GM19372 (cell line): ENCODE data around the gene DHRSX.
"Not testable (repeated sequence)": the region's sequence is repeated elsewhere in the genome, so short reads cannot be mapped to it uniquely, and the experiment has no call there.

Experiments used
- ATAC-seq: cut with Tn5 transposase; IDR thresholded peaks from one replicate; pipeline ENCODE4 v1.9.1; 2021; ENCODE audit warnings: mild to moderate bottlenecking, low read depth, moderate library complexity; ENCODE audit not compliant: unreplicated experiment

Gene DHRSX

GRCh38 chrX:2478546-2479419 is 22.0 kb downstream of the DHRSX start:
- no peak for ATAC-seq

- not testable (repeated sequence) for ATAC-seq
Measured at GRCh38 chrX:2477313-2477712, 23.5 kb downstream of the DHRSX start.

GRCh38 chrX:2474963-2475726 is 25.6 kb downstream of the DHRSX start:
- ATAC-seq, result no peak

DNA sequence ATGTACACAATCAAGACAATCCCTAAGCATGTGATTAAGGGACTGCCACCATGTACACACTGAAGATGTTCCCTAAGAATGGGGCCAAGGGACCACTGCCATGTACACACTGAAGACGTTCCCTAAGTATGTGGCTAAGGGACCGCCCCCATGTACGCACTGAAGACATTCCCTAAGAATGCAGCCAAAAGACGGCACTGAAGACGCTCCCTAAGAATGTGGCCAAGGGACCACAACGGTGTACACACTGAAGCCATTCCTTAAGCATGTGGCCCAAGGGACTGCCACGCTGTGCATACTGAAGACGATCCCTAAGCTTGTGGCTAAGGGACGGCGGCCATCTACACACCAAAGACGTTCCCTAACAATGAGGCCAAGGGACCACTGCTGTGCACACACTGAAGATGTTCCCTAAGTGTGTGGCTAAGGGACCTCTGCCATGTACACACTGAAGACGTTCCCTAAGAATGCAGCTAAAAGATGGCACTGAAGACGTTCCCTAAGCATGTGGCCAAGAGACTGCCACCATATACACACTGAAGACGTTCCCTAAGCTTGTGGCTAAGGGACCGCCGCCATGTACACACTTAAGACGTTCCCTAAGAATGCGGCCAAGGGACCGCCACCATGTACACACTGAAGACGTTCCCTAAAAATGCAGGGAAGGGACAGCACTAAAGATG is 26.4 kb downstream of the DHRSX start:
- no peak for ATAC-seq

- ATAC-seq, result not testable (repeated sequence)
Measured at GRCh38 chrX:2473064-2473463, 27.7 kb downstream of the DHRSX start.

DNA sequence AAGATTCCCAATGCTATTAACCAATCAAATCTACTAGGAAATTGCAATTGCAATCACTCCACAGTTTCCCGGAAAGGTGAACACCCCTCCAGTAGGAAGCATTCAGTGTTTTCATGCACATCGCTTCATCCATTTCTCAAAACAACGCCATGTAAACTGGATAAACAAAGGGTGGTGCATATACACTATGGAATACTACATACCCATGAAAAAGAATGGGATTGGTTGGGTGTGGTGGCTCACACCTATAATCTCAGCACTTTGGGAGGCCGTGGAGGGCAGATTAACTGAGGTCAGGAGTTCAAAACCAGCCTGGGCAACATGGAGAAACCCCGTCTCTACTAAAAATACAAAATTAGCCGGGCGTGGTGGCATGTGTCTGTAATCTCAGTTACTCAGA is 29.1 kb downstream of the DHRSX start:
- no peak for ATAC-seq

- not testable (repeated sequence) for ATAC-seq
Measured at GRCh38 chrX:2471126-2471525, 29.6 kb downstream of the DHRSX start.

- not testable (repeated sequence) for ATAC-seq
Measured at GRCh38 chrX:2469852-2470251, 30.9 kb downstream of the DHRSX start.

GRCh38 chrX:2469196-2469685 is 31.5 kb downstream of the DHRSX start:
- no peak for ATAC-seq

DNA sequence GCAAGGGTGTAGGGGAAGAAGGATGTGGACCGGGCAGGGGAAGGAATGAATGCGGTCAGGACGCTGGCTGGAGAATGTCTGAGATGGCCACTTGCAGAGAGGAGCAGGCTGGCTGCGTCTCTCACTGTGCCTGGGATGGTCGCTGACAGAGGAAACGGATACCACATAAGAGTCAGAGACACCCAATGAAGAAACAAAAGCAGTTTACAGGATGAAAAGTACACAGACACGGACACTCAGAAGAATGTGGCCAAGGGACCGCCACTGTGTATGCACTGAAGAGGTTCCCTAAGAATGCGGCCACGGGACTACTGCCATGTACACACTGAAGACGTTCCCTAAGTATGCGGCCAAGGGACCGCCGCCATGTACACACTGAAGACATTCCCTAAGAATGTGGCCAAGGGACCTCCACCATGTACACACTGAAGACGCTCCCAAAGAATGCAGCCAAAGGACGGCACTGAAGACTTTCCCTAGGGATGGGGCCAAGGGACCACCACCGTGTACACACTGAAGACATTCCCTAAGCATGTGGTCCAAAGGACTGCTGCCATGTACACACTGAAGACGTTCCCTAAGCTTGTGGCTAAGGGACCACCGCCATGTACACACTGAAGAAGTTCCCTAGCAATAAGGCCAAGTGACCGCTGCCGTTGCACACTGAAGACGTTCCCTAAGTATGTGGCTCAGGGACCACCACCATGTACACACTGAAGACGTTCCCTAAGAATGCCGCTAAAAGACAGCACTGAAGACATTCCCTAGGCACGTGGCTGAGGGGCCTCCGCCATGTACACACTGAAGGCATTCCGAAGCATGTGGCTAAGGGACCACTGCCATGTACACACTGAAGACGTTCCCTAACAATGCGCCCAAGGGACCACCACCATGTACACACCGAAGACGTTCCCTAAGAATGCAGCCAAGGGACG is 32.2 kb downstream of the DHRSX start:
- ATAC-seq, result no peak

DNA sequence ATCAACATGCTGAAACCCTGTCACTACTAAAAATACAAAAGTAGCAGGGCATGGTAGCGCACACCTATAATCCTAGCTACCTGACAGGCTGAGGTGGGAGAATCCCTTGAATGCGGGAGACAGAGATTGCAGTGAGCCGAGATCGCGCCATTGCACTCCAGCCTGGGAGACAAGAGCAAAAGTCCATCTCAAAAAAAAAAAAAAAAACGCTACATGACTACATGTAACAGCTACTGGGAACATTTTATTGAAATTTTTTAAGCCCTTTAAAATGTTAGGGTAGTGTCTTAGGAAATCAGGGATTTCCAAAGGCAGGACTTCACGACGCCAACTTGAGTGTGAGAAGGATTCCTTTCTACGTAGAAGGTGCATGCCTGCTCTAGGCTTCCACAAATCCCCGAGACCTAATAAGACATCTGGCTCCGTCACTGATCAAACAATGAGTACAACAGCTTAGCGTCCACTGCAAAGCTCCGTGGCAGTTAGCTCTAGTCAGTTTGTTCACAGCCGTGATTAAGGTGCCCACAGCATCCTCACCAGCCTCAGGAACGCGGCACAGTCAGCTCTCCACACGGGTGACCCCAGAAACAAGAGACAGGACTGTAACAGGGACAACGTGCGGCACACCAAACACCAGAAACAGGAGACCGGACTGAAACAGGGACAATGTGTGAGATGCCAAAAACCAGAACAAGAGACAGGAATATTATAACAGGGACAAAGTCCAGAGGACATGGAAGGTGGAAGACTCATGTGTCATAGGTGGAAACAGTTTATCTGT is 33.7 kb downstream of the DHRSX start:
- ATAC-seq, result no peak

DNA sequence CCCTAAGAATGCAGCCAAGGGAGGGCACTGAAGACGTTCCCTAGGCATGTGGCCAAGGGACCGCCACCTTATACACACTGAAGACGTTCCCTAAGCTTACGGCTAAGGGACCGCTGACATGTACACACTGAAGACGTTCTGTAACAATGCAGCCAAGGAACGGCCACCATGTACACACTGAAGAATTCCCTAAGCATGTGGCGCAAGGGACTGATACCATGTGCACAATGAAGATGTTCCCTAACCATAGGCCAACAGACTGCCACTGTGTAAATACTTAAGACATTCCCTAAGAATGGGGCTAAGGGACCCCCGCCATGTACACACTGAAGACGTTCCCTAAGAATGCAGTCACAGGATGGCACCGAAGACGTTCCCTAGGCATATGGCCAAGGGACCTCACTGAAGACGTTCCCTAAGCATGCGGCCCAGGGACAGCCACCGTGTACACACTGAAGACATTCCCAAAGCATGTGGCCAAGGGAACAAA is 36.1 kb downstream of the DHRSX start:
- ATAC-seq, result no peak

GRCh38 chrX:2463973-2464676 is 36.7 kb downstream of the DHRSX start:
- no peak for ATAC-seq

DNA sequence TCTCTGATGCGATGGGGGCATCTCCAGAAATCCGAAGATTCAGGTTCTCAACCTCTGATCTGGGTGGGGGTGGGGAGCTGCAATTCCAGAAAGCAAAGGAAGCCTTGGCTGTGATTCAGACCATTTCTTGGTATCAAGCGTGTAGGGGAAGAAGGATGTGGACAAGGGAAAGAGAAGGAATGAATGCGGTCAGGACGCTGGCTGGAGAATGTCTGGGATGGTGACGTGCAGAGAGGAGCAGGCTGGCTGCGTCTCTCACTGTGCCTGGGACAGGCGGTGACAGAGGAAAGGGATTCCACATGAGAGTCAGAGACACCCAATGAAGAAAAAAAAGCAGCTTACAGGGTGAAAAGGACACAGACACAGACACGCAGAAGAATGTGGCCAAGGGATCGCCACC is 37.3 kb downstream of the DHRSX start:
- not testable (repeated sequence) for ATAC-seq

GRCh38 chrX:2462780-2463179 is 38.0 kb downstream of the DHRSX start:
- ATAC-seq, result no peak

DNA sequence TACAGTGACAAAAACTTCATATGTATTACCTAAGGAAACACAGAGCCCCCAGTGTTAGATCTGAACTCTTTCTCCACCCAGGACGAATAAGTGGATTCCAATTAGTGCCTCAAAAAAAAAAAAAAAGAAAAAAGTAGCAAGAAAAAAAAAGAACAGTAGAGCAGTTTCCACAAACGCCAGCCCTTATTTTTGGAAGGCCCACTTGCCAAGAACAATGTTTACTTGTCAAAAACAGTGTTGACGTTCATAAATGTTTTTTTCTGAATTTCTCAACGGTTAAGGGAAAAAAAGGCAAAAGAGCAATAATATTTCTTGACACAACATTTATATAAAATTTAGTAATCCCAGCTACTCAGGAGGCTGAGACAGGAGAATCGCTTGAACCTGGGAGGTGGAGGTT is 38.7 kb downstream of the DHRSX start:
- ATAC-seq, result no peak

GRCh38 chrX:2461711-2462016 is 39.1 kb downstream of the DHRSX start:
- ATAC-seq, result no peak
